Keratinocyte (primary cell): ENCODE measurements around the gene ANAPC15. TPM values are rescaled to one million over a fixed set of nuclear protein-coding genes. Genes with fewer than 3 reads are reported as not detected.

Experiments used
- DNase-seq: peaks from one replicate; pipeline ENCODE4 v3.0.0-alpha.2; 2011; ENCODE audit warnings: low read depth, missing footprints, low spot score
- FAIRE-seq: peaks from 2 replicates; lab custom pipeline; 2011; peaks lifted over from hg19 to GRCh38; lab: Jason Lieb, UNC
- H2AFZ ChIP-seq: 2 replicates; pipeline ENCODE4 v1.6.0; 2012; ENCODE audit warnings: low read length, control low read depth, inconsistent platforms; ENCODE audit not compliant: control insufficient read depth
- H3K27ac ChIP-seq: 2 replicates; pipeline ENCODE4 v1.5.1; 2011; ENCODE audit warnings: low read length; ENCODE audit not compliant: control insufficient read depth, insufficient read depth
- H3K27me3 ChIP-seq: 3 replicates; pipeline ENCODE4 v1.6.0; 2011; ENCODE audit warnings: low read length; ENCODE audit not compliant: control insufficient read depth, insufficient read depth; ENCODE audit errors: extremely low read depth
- H3K36me3 ChIP-seq, 2 experiments: 2 replicates in 1 of 2; 3 replicates in 1 of 2; pipeline ENCODE4 v1.5.1; 2011; ENCODE audit warnings: low read length in 2 of 2, mild to moderate bottlenecking in 1 of 2; ENCODE audit not compliant: control insufficient read depth in 2 of 2, insufficient read depth in 2 of 2; ENCODE audit errors: extremely low read depth in 1 of 2
- H3K4me1 ChIP-seq: 3 replicates; pipeline ENCODE4 v1.5.1; 2011; ENCODE audit warnings: low read length; ENCODE audit not compliant: control insufficient read depth, insufficient read depth; ENCODE audit errors: extremely low read depth
- H3K4me2 ChIP-seq: 3 replicates; pipeline ENCODE4 v1.6.0; 2011; ENCODE audit warnings: low read depth, low read length; ENCODE audit not compliant: control insufficient read depth, insufficient read depth; ENCODE audit errors: extremely low read depth
- H3K4me3 ChIP-seq, 3 experiments: fragments of 200-600 bp in 1 of 3; sonication (generic) in 1 of 3; 2 replicates in 2 of 3; 3 replicates in 1 of 3; pipeline ENCODE4 v1.5.1; 2011 to 2016; ENCODE audit warnings: low read length in 3 of 3, mild to moderate bottlenecking in 3 of 3, control low read depth in 2 of 3, inconsistent platforms in 1 of 3, low read depth in 1 of 3, mixed read lengths in 1 of 3, mixed run types in 1 of 3, moderate library complexity in 1 of 3; ENCODE audit not compliant: control insufficient read depth in 2 of 3, insufficient read depth in 2 of 3; ENCODE audit errors: extremely low read depth in 1 of 3
- H3K79me2 ChIP-seq: 2 replicates; pipeline ENCODE4 v1.6.0; 2012; ENCODE audit warnings: low read length; ENCODE audit not compliant: control insufficient read depth, insufficient read depth
- H3K9ac ChIP-seq: 3 replicates; pipeline ENCODE4 v1.6.0; 2011; ENCODE audit warnings: low read length; ENCODE audit not compliant: control insufficient read depth, insufficient read depth; ENCODE audit errors: extremely low read depth
- H3K9me1 ChIP-seq: 3 replicates; pipeline ENCODE4 v1.6.0; 2011; ENCODE audit warnings: low read length; ENCODE audit not compliant: control insufficient read depth, insufficient read depth; ENCODE audit errors: extremely low read depth
- H3K9me3 ChIP-seq: 2 replicates; pipeline ENCODE4 v1.5.1; 2012; ENCODE audit warnings: low read depth, low read length; ENCODE audit not compliant: control insufficient read depth
- H4K20me1 ChIP-seq: 3 replicates; pipeline ENCODE4 v1.6.0; 2011; ENCODE audit warnings: low read length; ENCODE audit not compliant: control insufficient read depth, insufficient read depth; ENCODE audit errors: extremely low read depth
- CTCF ChIP-seq, 3 experiments: IDR thresholded peaks in 1 of 3; conservative IDR thresholded peaks in 1 of 3; optimal IDR thresholded peaks in 1 of 3; 2 replicates in 2 of 3; 3 replicates in 1 of 3; pipeline versions ENCODE3 to v1.5.1; 2011; ENCODE audit warnings: low read length in 3 of 3, mild to moderate bottlenecking in 3 of 3, moderate library complexity in 2 of 3, control low read depth in 1 of 3, inconsistent platforms in 1 of 3; ENCODE audit not compliant: insufficient read depth in 2 of 3; ENCODE audit errors: extremely low read depth in 1 of 3
- EZH2 ChIP-seq: IDR thresholded peaks from one replicate; pipeline ENCODE4 v1.6.1; 2012; ENCODE audit warnings: inconsistent platforms, mild to moderate bottlenecking, low read length, moderate library complexity
- dilution Hi-C: fragments of 300-500 bp; cut with MboI; formaldehyde crosslinking; loops from one replicate; pipeline ENCODE4 v1.7.0; 2020; ENCODE audit warnings: low sequenced_read_pairs; ENCODE audit not compliant: extremely low pct_ligation_motif_present
- polyA plus RNA-seq, 5 experiments: library from polyadenylated mRNA; depleted of rRNA in 3 of 5; stranded (reverse) in 3 of 5; stranded (forward) in 1 of 5; unstranded in 1 of 5; fragments of >200 nt; gene quantifications; 1 replicate in 1 of 5; 2 replicates in 3 of 5; 3 replicates in 1 of 5; pipeline versions ENCODE4 v1.2.1 to v1.2.3, GENCODE V29; 2011 to 2012; ENCODE audit warnings: missing spikeins in 2 of 5, low read depth in 1 of 5, low replicate concordance in 1 of 5

The ANAPC15 gene
- polyA plus RNA-seq, 1 donor (not counting 4 experiments of a cell fraction or from before 2014, with no cell fraction given), result 70.9 TPM

DNA sequence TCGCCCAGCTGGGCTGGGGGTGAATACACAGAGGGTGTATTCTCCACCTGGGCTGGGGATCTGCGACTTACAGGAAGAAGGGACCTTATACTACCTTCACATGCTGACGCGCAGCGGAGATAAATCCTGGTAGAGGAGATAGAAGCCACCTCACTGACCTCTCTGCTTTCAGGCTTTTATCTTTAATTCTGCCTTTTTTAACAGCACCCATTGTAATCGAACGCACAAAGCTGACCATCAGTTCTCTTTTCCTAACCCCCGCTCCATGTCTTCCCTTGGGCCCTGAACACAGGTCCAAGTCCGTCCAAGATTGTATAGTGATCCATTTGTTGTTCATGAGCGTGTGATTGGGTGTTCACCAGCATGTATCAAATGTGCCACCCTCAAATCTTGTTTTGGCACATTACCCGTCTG lies 8.7 kb downstream of the ANAPC15 start:
- Histone ChIP-seq H3K36me3 (peaks cover 4 to 30% of the 10 kb centered on the region in 2 experiments), H4K20me1 (no peaks in the 10 kb centered on the region), H3K4me3 (peak overlapping the region in 1 of 3 experiments; percentile 67), H3K27ac (peak overlapping the region; percentile 95), H3K79me2 (peaks cover 39% of the 10 kb centered on the region), H3K9ac (peak overlapping the region; percentile 63), H2AFZ (peak overlapping the region; percentile 81), H3K9me1 (no peaks in the 10 kb centered on the region), H3K9me3 (no peaks in the 10 kb centered on the region), H3K4me2 (peak overlapping the region; percentile 91), H3K4me1 (peaks cover 36% of the 10 kb centered on the region), H3K27me3 (no peaks in the 10 kb centered on the region)
- FAIRE-seq (no peak), DNase-seq (no peak)
- dilution Hi-C loops, result no loop called here
- no peak for TF ChIP-seq EZH2
- no peak for TF ChIP-seq CTCF (optimal IDR thresholded peaks at IDR 0.05 in 1 of 3, IDR thresholded peaks at IDR 0.05 in 1 of 3, conservative IDR thresholded peaks at IDR 0.05 in 1 of 3; ENCODE audit: extremely low read depth in 1 of 3, insufficient read depth in 2 of 3, low read length in 3 of 3)

- peaks cover 36% of the 10 kb centered on the region for H3K4me1 ChIP-seq
- H3K36me3 ChIP-seq, result peaks cover 9 to 36% of the 10 kb centered on the region in 2 experiments
- TF ChIP-seq EZH2 (no peak), CTCF (optimal IDR thresholded peaks at IDR 0.05 in 1 of 3, IDR thresholded peaks at IDR 0.05 in 1 of 3, conservative IDR thresholded peaks at IDR 0.05 in 1 of 3; ENCODE audit: extremely low read depth in 1 of 3, insufficient read depth in 2 of 3, low read length in 3 of 3) (peak; percentile 30 to 43 (median 37))
- no peaks in the 10 kb centered on the region for H3K9me1 ChIP-seq
- peak within 1 kb of the TSS; percentile 97 for H3K4me2 ChIP-seq
- peak within 1 kb of the TSS; percentile 95 for H3K27ac ChIP-seq
- peak within 1 kb of the TSS; percentile 62 to 99 (median 94) for H3K4me3 ChIP-seq
- DNase-seq, result peak; percentile 95
- H2AFZ ChIP-seq, result peak within 1 kb of the TSS; percentile 81
- peak within 1 kb of the TSS; percentile 97 for H3K9ac ChIP-seq
- no peaks in the 10 kb centered on the region for H3K9me3 ChIP-seq
- no peaks in the 10 kb centered on the region for H4K20me1 ChIP-seq
- no peaks in the 10 kb centered on the region for H3K27me3 ChIP-seq
- dilution Hi-C loops, result no loop called here
- FAIRE-seq, result no peak
- peaks cover 44% of the 10 kb centered on the region for H3K79me2 ChIP-seq
These were observed 9.3 kb downstream of the ANAPC15 start, which contains the start of gene LAMTOR1 for GRCh38 chr11:72102946-72103753. LAMTOR1 (minus strand) TSS chr11:72103297; CDS start chr11:72103224, 73 bp downstream.
